Measurements from ENCODE around the gene SPNS1. TPM values are rescaled to one million over a fixed set of nuclear protein-coding genes. Genes with fewer than 3 reads are reported as not detected.

The SPNS1 gene
- total and polyA plus RNA-seq, 4 donors, result 11.5 to 20.5 (median 15.7) TPM

GRCh38 chr16:29014561-29015069 is 40.0 kb downstream of the SPNS1 start:
- no peak for TF ChIP-seq HNF4G (IDR thresholded peaks at IDR 0.05)
- TF ChIP-seq ATF3 (IDR thresholded peaks at IDR 0.05), result no peak
- TF ChIP-seq NR2F2 (IDR thresholded peaks at IDR 0.05), result no peak
- no peak for TF ChIP-seq RXRA (IDR thresholded peaks at IDR 0.05)
- TF ChIP-seq CTCF (IDR thresholded peaks at IDR 0.05; ENCODE audit: low read depth, low read length, missing input control), result no peak
- no peak for TF ChIP-seq FOXA2 (IDR thresholded peaks at IDR 0.05)
- no peak for TF ChIP-seq RAD21 (IDR thresholded peaks at IDR 0.05)
- no peak for TF ChIP-seq HNF4A (conservative IDR thresholded peaks at IDR 0.05)
- TF ChIP-seq JUND (IDR thresholded peaks at IDR 0.05), result no peak
- TF ChIP-seq SP1 (IDR thresholded peaks at IDR 0.05), result no peak
- TF ChIP-seq EGR1 (IDR thresholded peaks at IDR 0.05; ENCODE audit: low read depth in 2 of 2), result no peak
- no peak for TF ChIP-seq GABPA (IDR thresholded peaks at IDR 0.05 in 1 of 2, conservative IDR thresholded peaks at IDR 0.05 in 1 of 2)
- WGBS, result 61% methylated on average over 3 of the region's 3 CpGs
- H3K27ac ChIP-seq (ENCODE audit: low read depth in 1 of 2, low read length in 2 of 2), result no peak overlapping the region
- H3K27me3 ChIP-seq (ENCODE audit: control insufficient read depth in 4 of 4, insufficient read depth in 4 of 4, low read length in 3 of 4), result no peaks in the 10 kb centered on the region
- H3K9ac ChIP-seq (ENCODE audit: low read depth in 1 of 2, low read length in 2 of 2), result no peak overlapping the region
- peaks cover 0 to 10% (median 7%) of the 10 kb centered on the region in 4 donors for H3K4me1 ChIP-seq (ENCODE audit: control insufficient read depth in 4 of 4, insufficient read depth in 4 of 4, low read length in 3 of 4)
- no peak overlapping the region for H3K4me3 ChIP-seq (ENCODE audit: low read depth in 1 of 3, low read length in 3 of 3)
- DNase-seq (ENCODE audit: low spot score), result no peak
- H3K9me3 ChIP-seq (ENCODE audit: control insufficient read depth in 4 of 4, low read length in 3 of 4), result no peaks in the 10 kb centered on the region
- H3K36me3 ChIP-seq (ENCODE audit: control insufficient read depth in 4 of 4, insufficient read depth in 3 of 4, low read depth in 1 of 4, low read length in 3 of 4), result no peaks in the 10 kb centered on the region

DNA sequence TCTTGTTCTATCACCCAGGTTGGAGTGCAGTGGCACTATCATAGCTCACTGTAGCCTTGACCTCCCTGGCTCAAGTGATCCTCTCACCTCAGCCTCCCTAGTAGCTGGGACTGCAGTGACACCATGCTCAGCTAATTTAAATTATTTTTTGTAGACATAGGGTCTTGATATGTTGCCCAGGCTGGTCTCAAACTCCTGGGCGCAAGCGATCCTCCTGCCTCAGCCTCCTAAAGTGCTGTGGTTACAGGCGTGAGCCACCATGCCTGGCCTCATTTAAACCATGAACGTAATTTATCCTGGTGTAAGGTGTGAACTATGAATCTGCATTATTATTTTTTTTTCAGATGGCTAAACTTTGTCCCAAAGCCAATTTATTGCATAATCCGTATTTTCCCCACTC is 47.6 kb downstream of the SPNS1 start:
- no peaks in the 10 kb centered on the region for H3K36me3 ChIP-seq (ENCODE audit: control insufficient read depth in 4 of 4, insufficient read depth in 3 of 4, low read depth in 1 of 4, low read length in 3 of 4)
- no peak overlapping the region for H3K4me3 ChIP-seq (ENCODE audit: low read depth in 1 of 3, low read length in 3 of 3)
- H3K9ac ChIP-seq (ENCODE audit: low read depth in 1 of 2, low read length in 2 of 2), result no peak overlapping the region
- no peak for DNase-seq (ENCODE audit: low spot score)
- no peaks in the 10 kb centered on the region for H3K9me3 ChIP-seq (ENCODE audit: control insufficient read depth in 4 of 4, low read length in 3 of 4)
- H3K27ac ChIP-seq (ENCODE audit: low read depth in 1 of 2, low read length in 2 of 2), result no peak overlapping the region
- H3K4me1 ChIP-seq (ENCODE audit: control insufficient read depth in 4 of 4, insufficient read depth in 4 of 4, low read length in 3 of 4), result no peaks in the 10 kb centered on the region
- TF ChIP-seq GABPA (IDR thresholded peaks at IDR 0.05 in 1 of 2, conservative IDR thresholded peaks at IDR 0.05 in 1 of 2) (no peak), HNF4A (conservative IDR thresholded peaks at IDR 0.05) (no peak), MAX (IDR thresholded peaks at IDR 0.05) (no peak), ZBTB33 (IDR thresholded peaks at IDR 0.05) (no peak), HNF4G (IDR thresholded peaks at IDR 0.05) (no peak), TAF1 (conservative IDR thresholded peaks at IDR 0.05) (no peak), JUND (IDR thresholded peaks at IDR 0.05) (no peak), RXRA (IDR thresholded peaks at IDR 0.05) (no peak), YY1 (IDR thresholded peaks at IDR 0.05) (no peak), ATF3 (IDR thresholded peaks at IDR 0.05) (no peak), REST (IDR thresholded peaks at IDR 0.05) (no peak), CTCF (IDR thresholded peaks at IDR 0.05; ENCODE audit: low read depth, low read length, missing input control) (no peak)
- WGBS, result 90% methylated on average over 5 of the region's 5 CpGs
- peaks cover 0 to 2% (median 0%) of the 10 kb centered on the region in 4 donors for H3K27me3 ChIP-seq (ENCODE audit: control insufficient read depth in 4 of 4, insufficient read depth in 4 of 4, low read length in 3 of 4)

All from liver (tissue), 9 donors.